Tibial nerve (tissue), 4 donors: ENCODE measurements around the gene TMPRSS6.

ENCODE experiments used
- EP300 ChIP-seq, 2 donors: sonication (generic); formaldehyde crosslinking; IDR thresholded peaks; one replicate each; pipeline ENCODE4 v1.6.1; 2017; ENCODE audit warnings: antibody characterized with exemption in 2 of 2, mild to moderate bottlenecking in 1 of 2
- POLR2A ChIP-seq, 2 donors: fragments of 450-650 bp; IDR thresholded peaks; one replicate each; pipeline ENCODE4 v1.6.1; 2017; ENCODE audit warnings: antibody characterized with exemption in 2 of 2, mild to moderate bottlenecking in 2 of 2, moderate library complexity in 2 of 2
- TF ChIP-seq, protein P1 (sequence below), 5 experiments: fragments of 200-600 bp in 3 of 5; fragments of 450-650 bp in 2 of 5; sonication (generic) in 3 of 5; IDR thresholded peaks; one replicate each; pipeline ENCODE4 v1.5.1; 2016 to 2019; ENCODE audit warnings: antibody characterized with exemption in 5 of 5, mild to moderate bottlenecking in 3 of 5, moderate library complexity in 2 of 5

GRCh38 chr22:37021041-37021440, 88.5 kb downstream of the TMPRSS6 start:
- TF ChIP-seq EP300 (IDR thresholded peaks at IDR 0.05) (no peak), POLR2A (IDR thresholded peaks at IDR 0.05) (no peak)
- TF ChIP-seq, protein P1, sequence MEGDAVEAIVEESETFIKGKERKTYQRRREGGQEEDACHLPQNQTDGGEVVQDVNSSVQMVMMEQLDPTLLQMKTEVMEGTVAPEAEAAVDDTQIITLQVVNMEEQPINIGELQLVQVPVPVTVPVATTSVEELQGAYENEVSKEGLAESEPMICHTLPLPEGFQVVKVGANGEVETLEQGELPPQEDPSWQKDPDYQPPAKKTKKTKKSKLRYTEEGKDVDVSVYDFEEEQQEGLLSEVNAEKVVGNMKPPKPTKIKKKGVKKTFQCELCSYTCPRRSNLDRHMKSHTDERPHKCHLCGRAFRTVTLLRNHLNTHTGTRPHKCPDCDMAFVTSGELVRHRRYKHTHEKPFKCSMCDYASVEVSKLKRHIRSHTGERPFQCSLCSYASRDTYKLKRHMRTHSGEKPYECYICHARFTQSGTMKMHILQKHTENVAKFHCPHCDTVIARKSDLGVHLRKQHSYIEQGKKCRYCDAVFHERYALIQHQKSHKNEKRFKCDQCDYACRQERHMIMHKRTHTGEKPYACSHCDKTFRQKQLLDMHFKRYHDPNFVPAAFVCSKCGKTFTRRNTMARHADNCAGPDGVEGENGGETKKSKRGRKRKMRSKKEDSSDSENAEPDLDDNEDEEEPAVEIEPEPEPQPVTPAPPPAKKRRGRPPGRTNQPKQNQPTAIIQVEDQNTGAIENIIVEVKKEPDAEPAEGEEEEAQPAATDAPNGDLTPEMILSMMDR (IDR thresholded peaks at IDR 0.05), result no peak
